Tibial nerve (tissue), 4 donors: ENCODE results near the gene ERFL.

Experiments
- CTCF ChIP-seq, 5 experiments: fragments of 200-600 bp in 3 of 5; fragments of 450-650 bp in 2 of 5; sonication (generic) in 3 of 5; IDR thresholded peaks; one replicate each; pipeline ENCODE4 v1.5.1; 2016 to 2019; ENCODE audit warnings: antibody characterized with exemption in 5 of 5, mild to moderate bottlenecking in 3 of 5, moderate library complexity in 2 of 5
- EP300 ChIP-seq, 2 donors: sonication (generic); formaldehyde crosslinking; IDR thresholded peaks; one replicate each; pipeline ENCODE4 v1.6.1; 2017; ENCODE audit warnings: antibody characterized with exemption in 2 of 2, mild to moderate bottlenecking in 1 of 2
- POLR2A ChIP-seq, 2 donors: fragments of 450-650 bp; IDR thresholded peaks; one replicate each; pipeline ENCODE4 v1.6.1; 2017; ENCODE audit warnings: antibody characterized with exemption in 2 of 2, mild to moderate bottlenecking in 2 of 2, moderate library complexity in 2 of 2

DNA sequence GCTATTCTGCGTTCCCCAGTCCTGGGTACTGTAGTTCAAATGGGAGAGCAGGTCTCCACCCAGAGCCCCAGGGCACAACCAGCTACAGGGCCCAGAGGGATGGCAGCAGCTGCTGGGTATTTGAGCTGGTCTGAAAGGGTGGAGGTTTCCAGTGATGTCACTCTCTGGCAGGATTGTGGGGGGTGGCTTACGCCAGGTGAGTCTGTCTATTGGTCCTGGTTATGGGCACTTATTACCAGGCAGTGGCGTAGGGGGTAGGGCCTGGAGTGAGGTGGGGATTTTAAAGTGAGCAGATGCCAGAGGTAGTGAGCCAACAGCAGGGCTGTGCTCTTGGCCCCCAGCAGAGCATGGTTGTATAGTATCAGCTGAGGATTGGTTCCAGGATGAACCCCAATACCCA is 62.0 kb downstream of the ERFL start:
- TF ChIP-seq EP300 (IDR thresholded peaks at IDR 0.05) (no peak), CTCF (IDR thresholded peaks at IDR 0.05) (no peak), POLR2A (IDR thresholded peaks at IDR 0.05) (no peak)
